ENCODE measurements around the gene BMP6. TPM values are rescaled to one million over a fixed set of nuclear protein-coding genes. Genes with fewer than 3 reads are reported as not detected.
"Not testable (repeated sequence)": the region's sequence is repeated elsewhere in the genome, so short reads cannot be mapped to it uniquely, and the experiment has no call there.

Gene BMP6
- total RNA-seq, 2 experiments from 2014 or later, result not detected

DNA sequence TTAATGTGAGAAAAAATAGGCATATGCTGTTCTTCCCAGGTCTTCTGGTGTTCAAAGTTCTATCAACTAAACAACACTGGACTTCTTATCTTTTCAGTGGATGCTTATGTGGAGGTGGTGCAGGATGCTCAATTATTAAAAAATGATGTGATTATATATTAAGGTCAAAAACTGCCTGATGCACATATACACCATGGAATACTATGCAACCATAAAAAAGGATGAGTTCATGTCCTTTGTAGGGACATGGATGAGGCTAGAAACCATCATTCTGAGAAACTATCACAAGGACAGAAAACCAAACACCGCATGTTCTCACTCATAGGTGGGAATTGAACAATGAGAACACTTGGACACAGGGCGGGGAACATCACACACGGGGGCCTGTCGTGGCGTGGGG is 91.3 kb downstream of the BMP6 start:
- H3K4me3 Mint-ChIP-seq; H3K36me3 Mint-ChIP-seq (ENCODE audit: low read depth); H3K27ac Mint-ChIP-seq; H3K9me3 Mint-ChIP-seq; H3K27me3 Mint-ChIP-seq; CTCF ChIA-PET; H3K4me1 Mint-ChIP-seq; POLR2A ChIA-PET; DNase-seq: not testable (repeated sequence)

DNA sequence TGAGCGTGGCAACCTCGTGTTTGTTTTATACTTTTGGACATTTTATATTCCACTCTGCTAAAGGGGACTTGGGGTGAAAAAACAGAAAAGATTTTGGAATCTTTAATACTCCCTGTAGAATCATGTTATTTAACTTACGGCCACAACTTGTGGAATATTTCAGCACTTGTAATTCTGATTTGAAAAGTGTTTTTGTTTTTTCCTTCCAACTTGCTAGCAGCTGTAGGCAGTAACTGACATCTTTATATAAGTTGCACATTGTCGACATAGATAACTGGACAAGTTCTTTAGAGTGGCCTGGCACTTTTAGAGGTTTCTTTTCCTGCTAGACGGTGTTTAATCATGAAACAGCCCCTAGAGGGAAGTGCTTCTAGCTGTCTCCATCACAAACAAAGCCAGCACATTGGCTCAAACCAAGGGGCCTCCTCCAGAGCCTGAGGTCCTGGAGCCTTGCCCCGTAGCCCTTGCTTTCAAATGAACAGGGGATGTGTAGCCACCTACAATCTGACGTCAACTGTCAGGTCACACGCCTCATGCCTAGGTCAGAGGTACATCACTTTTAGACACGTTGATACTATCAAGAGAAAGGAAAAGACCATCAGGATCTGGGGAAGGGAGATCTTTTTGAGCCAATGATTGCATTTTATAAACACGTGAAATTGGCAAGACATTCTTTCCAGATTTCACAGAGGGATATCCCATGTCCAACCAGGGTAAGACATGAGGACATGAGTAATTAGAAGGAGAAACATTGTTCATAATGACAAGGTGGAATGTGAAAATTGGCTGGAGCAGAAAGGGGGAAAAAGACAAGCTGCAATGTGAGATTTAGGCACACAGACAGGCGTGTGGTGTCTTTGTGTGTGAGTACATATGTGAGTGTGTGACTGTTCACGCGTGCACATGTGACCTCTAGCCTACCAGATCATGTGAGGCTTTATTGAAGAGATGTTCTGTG is 92.6 kb downstream of the BMP6 start:
- peaks cover 9% of the 10 kb centered on the region for H3K27me3 Mint-ChIP-seq

DNA sequence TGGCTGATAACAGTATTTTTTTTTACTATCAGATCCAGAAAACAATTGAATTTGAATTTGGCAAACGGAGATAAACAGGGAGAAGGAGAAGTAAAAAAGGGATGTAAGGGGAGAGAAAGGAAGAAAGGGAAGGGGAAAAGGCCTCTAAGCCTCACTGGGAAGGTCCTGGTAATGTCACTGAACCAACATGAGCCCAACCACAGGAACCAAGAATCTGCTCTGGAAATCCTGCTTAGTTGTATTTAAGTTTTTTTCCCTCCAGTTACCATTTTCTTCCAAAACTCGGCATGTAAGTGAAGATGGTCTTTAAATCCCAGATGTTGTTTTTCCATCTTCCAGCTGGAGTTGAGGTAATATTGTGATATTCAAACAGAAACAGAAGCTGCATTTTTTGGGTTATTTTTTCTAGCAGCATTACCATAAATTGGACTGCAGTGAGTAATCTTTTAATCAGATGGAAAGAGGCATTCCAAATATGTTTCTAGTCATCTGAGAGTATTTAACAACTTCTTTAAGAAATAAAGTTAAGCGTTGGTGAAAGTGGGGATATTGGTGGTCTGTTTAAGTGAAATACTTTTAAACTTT is 93.6 kb downstream of the BMP6 start:
- Mint-ChIP-seq H3K4me1 (no peaks in the 10 kb centered on the region), H3K9me3 (no peaks in the 10 kb centered on the region), H3K27ac (no peak overlapping the region), H3K27me3 (peaks cover 8% of the 10 kb centered on the region), H3K4me3 (no peak overlapping the region), H3K36me3 (ENCODE audit: low read depth) (no peaks in the 10 kb centered on the region)
- ChIA-PET POLR2A (no interaction called here), CTCF (no interaction called here)
- DNase-seq, result no peak

More for the DNA sequence above, 92.6 kb downstream of the BMP6 start:
- ChIA-PET CTCF (no interaction called here), POLR2A (no interaction called here)
- Mint-ChIP-seq H3K36me3 (ENCODE audit: low read depth) (no peaks in the 10 kb centered on the region), H3K27ac (no peak overlapping the region), H3K4me1 (no peaks in the 10 kb centered on the region), H3K9me3 (no peaks in the 10 kb centered on the region), H3K4me3 (no peak overlapping the region)
- DNase-seq, result no peak

DNA sequence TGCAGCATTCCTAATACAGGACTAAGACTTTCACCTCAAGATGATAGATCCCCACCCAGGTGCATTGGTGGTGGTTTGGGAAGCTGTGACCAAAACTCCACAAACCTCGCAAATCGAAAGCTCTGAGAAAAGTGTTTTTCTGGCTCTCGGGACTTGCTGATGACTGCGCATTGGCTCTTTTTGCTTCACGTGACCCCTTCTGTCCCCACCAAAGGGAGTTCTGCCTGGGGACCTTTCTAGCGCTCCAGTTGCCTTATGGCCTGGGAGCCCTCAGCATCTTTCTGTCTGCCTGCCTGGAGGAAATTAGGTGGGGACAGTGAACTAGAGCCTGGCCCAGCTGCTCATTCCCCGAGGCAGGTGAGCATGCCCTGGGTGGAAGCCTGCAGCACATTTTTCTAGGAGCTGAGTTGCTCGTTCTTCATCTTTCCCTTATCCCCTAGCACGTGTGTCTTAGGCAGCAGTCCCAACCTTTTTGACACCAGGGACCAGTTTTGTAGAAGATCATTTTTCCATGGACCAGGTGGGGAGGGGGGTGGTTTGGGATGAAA is 94.5 kb downstream of the BMP6 start:
- no peaks in the 10 kb centered on the region for H3K4me1 Mint-ChIP-seq
- no peaks in the 10 kb centered on the region for H3K9me3 Mint-ChIP-seq
- H3K27me3 Mint-ChIP-seq, result peaks cover 8% of the 10 kb centered on the region
- no peak for DNase-seq
- H3K36me3 Mint-ChIP-seq (ENCODE audit: low read depth), result no peaks in the 10 kb centered on the region
- CTCF ChIA-PET, result no interaction called here
- POLR2A ChIA-PET, result no interaction called here
- no peak overlapping the region for H3K4me3 Mint-ChIP-seq
- no peak overlapping the region for H3K27ac Mint-ChIP-seq

DNA sequence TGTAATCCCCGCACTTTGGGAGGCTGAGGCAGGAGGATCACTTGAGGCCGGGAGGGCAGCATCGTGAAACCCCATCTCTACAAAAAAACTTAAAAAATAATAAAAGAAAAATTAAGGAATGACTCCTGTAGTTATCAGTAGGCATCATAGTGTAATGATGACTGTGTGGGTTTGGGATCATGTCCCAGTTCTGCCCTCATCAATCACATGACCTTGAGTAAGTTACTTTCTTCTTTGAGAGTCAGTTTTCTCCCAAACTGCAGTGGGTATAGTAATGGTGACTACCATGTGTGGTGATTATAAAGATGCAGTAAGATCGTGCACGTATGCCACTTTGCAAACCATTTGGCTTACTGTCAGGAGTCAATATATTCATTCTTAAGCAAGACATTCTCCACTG is 95.5 kb downstream of the BMP6 start:
- no peak for DNase-seq
- ChIA-PET CTCF (no interaction called here), POLR2A (no interaction called here)
- Mint-ChIP-seq H3K27ac (no peak overlapping the region), H3K27me3 (peaks cover 6% of the 10 kb centered on the region), H3K4me3 (no peak overlapping the region), H3K36me3 (ENCODE audit: low read depth) (no peaks in the 10 kb centered on the region), H3K9me3 (no peaks in the 10 kb centered on the region), H3K4me1 (no peaks in the 10 kb centered on the region)

DNA sequence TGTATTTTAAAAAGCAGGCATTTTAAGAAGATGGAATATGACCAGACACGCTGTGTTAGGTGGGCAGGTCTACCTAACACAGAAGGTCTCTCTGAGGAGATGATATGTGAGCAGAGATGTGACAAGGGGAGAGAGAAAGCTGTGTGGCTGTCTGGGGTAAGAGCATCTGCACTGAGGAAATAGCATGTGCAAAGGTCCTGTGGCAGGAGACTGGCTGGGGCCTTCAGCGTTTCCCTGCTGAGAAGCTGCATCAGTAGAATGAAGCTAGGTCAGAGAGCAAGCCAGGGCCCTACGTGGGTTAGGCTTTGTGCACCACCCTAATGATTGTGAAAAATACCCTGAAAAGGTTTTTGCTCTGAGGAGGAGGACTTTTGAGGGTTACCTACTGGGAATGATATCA is 97.7 kb downstream of the BMP6 start:
- Mint-ChIP-seq H3K27ac (no peak overlapping the region), H3K9me3 (no peaks in the 10 kb centered on the region), H3K4me3 (no peak overlapping the region), H3K27me3 (peaks cover 6% of the 10 kb centered on the region), H3K4me1 (no peaks in the 10 kb centered on the region), H3K36me3 (ENCODE audit: low read depth) (no peaks in the 10 kb centered on the region)
- ChIA-PET POLR2A (no interaction called here), CTCF (no interaction called here)
- DNase-seq, result no peak

DNA sequence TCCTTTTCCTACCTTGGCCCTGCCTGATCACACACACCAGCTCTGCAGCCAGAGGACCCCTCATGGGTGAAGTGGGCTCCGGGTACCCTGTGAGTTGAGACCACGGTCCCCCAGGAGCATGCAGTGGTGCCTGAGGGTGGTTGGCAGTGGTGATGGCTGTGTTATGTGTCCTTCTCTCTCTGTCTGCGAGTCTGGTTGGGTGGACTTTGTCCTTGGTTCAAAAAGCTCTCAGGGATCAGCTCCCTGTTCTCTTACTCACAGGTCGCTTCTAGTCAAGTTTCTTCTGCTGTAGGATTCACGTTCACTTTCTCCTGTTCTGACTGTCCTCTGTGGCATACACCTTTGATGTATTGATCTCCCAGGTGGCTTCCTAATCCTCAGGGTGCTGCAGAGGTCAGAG is 100.1 kb downstream of the BMP6 start:
- DNase-seq, result no peak
- POLR2A ChIA-PET, result no interaction called here
- no peaks in the 10 kb centered on the region for H3K36me3 Mint-ChIP-seq (ENCODE audit: low read depth)
- H3K4me3 Mint-ChIP-seq, result no peak overlapping the region
- H3K27ac Mint-ChIP-seq, result no peak overlapping the region
- H3K4me1 Mint-ChIP-seq, result no peaks in the 10 kb centered on the region
- no peaks in the 10 kb centered on the region for H3K9me3 Mint-ChIP-seq
- CTCF ChIA-PET, result no interaction called here
- peaks cover 1% of the 10 kb centered on the region for H3K27me3 Mint-ChIP-seq

DNA sequence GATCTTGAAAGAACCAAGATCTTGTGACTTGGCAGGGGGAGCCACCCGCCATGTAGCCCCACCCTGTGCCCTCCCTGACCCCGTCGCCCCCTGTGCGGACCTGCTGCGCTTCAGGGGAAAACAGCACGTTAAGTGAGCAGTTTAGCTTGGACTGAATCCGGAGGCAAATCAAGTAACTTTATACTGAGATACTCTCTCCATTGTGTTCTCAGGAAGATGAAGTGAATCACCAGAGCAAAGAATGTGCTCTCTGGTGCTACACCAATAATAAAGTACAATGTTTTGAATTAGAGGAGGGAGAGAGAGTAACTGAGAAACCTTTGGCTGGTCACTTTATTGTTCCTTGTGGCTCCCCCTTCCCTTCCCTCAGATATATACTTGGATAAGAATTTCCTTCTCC is 101.2 kb downstream of the BMP6 start:
- H3K27me3 Mint-ChIP-seq, result peaks cover 1% of the 10 kb centered on the region
- no peaks in the 10 kb centered on the region for H3K36me3 Mint-ChIP-seq (ENCODE audit: low read depth)
- H3K4me3 Mint-ChIP-seq, result no peak overlapping the region
- no peak for DNase-seq
- no peaks in the 10 kb centered on the region for H3K9me3 Mint-ChIP-seq
- no peak overlapping the region for H3K27ac Mint-ChIP-seq
- ChIA-PET POLR2A (no interaction called here), CTCF (no interaction called here)
- no peaks in the 10 kb centered on the region for H3K4me1 Mint-ChIP-seq

DNA sequence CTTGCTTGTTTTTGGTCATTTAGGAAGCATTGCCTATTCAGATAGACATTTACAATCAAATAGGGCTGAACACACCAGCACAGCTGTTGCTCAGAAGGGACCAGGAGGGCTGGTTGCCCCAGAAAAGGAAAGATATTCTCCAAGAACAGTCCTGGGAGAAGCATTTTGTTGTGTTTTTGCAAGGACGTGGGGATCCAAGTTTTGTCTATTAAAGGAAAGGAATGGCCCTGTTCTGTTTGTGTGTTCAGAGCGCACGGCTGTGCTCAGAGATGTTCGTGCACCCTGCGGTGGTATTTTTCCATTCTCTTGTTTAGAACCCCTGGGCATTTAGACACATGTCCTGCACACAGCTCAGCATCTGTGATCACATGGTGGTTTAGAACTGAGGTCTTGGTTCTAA is 102.2 kb downstream of the BMP6 start:
- H3K36me3 Mint-ChIP-seq (ENCODE audit: low read depth), result no peaks in the 10 kb centered on the region
- H3K4me1 Mint-ChIP-seq, result no peaks in the 10 kb centered on the region
- H3K4me3 Mint-ChIP-seq, result no peak overlapping the region
- POLR2A ChIA-PET, result no interaction called here
- no peak overlapping the region for H3K27ac Mint-ChIP-seq
- no peaks in the 10 kb centered on the region for H3K9me3 Mint-ChIP-seq
- DNase-seq, result no peak
- CTCF ChIA-PET, result no interaction called here
- peaks cover 1% of the 10 kb centered on the region for H3K27me3 Mint-ChIP-seq

DNA sequence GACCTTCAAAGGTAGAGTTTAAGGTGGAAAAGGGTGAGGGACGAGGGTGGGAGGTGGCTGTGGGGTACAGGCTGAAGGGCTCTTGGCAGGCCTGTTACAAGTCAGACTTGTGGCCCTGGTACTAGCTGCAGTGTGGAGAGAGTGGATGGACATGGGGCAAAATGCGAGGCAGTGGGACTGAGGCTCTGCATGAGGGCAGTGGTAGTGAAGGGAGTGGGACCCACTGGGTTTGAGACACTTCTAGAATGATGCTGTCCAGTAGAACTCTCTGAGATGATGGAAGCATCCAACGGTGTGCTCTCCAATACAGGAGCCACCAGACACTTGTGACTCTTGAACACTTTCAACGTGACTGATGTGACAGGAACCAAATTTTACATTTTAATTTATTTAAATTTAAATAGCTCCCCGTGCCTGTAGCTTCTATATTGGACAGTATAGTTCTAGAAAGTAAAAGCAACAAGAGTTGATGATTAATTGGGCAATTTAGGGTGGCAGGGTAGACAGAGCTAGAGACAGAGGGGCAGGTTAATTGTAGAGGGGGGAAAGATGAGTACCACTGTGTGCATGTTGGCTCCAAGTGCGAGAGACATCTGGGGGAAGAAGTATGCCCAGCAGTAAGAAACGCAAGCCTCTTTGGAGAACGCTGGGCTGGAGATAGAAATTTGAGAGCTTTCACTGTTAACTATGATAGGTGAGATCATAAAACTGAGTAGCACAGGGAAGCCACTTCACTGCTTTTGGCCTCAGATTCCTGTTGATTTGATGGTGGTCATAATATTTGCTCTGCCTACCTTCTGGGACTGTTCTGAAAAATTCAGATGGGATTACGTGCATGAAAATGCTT is 107.2 kb downstream of the BMP6 start:
- POLR2A ChIA-PET, result no interaction called here
- Mint-ChIP-seq H3K27me3 (no peaks in the 10 kb centered on the region), H3K36me3 (ENCODE audit: low read depth) (no peaks in the 10 kb centered on the region), H3K4me1 (no peaks in the 10 kb centered on the region), H3K9me3 (no peaks in the 10 kb centered on the region), H3K27ac (no peak overlapping the region), H3K4me3 (no peak overlapping the region)
- CTCF ChIA-PET, result no interaction called here
- no peak for DNase-seq

DNA sequence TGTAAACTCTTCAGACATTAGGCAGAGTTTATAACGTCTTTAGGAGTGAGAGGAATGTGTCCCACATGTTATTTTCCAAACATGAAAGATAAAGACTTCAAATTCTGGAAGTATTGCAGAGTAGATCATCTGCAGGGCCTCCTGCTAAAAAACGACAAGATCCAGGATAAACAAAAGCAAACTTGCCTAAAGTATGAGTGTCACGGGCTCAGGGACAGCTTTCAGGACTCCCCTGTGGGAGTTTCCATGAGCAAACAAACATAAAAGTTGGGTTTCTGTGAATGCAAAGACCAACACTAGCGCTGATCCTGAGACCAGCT is 107.8 kb downstream of the BMP6 start:
- Mint-ChIP-seq H3K27ac (no peak overlapping the region), H3K4me3 (no peak overlapping the region), H3K27me3 (no peaks in the 10 kb centered on the region), H3K4me1 (no peaks in the 10 kb centered on the region), H3K9me3 (no peaks in the 10 kb centered on the region), H3K36me3 (ENCODE audit: low read depth) (no peaks in the 10 kb centered on the region)
- ChIA-PET CTCF (no interaction called here), POLR2A (no interaction called here)
- no peak for DNase-seq

DNA sequence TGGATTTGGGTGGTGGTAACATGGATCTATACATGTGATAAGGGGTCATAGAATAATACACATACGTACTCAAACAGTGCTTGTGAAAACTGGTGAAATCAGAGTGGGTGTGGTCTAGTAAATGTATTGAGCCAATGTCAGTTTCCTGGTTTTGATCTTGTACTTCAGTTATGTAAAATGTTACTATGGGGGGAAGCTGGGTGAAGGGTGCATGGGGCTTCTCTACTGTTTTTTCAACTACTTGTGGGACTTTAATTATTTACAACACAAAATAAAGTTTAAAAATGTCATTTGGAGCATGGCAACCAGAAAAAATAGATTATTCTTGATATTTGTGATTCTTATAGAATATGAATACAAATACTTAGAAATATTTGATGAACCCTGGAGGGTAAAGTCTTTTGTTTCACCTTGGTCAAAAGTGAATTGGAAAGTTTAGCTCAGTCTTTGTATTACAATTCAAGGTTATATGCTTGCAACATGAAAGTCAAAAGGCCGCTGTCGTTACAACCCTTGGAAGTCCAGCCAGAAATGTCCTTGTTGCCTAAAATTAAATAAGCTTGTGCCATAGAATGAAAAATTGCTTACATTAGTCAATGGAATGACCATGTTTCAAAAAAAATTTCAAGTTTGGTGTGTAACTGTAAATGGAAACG is 110.6 kb downstream of the BMP6 start:
- no peak overlapping the region for H3K4me3 Mint-ChIP-seq
- CTCF ChIA-PET, result no interaction called here
- no peak overlapping the region for H3K27ac Mint-ChIP-seq
- DNase-seq, result no peak
- POLR2A ChIA-PET, result no interaction called here
- no peaks in the 10 kb centered on the region for H3K9me3 Mint-ChIP-seq
- no peaks in the 10 kb centered on the region for H3K36me3 Mint-ChIP-seq (ENCODE audit: low read depth)
- no peaks in the 10 kb centered on the region for H3K4me1 Mint-ChIP-seq
- peaks cover 3% of the 10 kb centered on the region for H3K27me3 Mint-ChIP-seq
